HepG2 (cell line): ENCODE results near the gene PTPN20. TPM values are rescaled to one million over a fixed set of nuclear protein-coding genes. Genes with fewer than 3 reads are reported as not detected.

Source experiments
- ATAC-seq: fragments of 200-7000 bp; cut with Tn5 transposase; 3 replicates; pipeline ENCODE4 v1.9.1; 2020; ENCODE audit warnings: mild to moderate bottlenecking, moderate library complexity
- BruUV-seq: library from RNA; stranded (reverse); fragments of 400-500 nt; replicated peaks from 2 replicates; lab custom pipeline; 2021; lab: Mats Ljungman, UMichigan
- CTCF ChIA-PET: fragments of 300-600 bp; formaldehyde crosslinking; extraction: SDS; loops from one replicate; lab custom pipeline; 2021; ENCODE audit warnings: low total read pairs, inconsistent platforms, low intra/inter-chr PET ratio; lab: Yijun Ruan, JAX
- POLR2A ChIA-PET: fragments of 350-600 bp; sonication (Branson Sonifier 250); formaldehyde crosslinking; loops from one replicate; lab custom pipeline; 2020; ENCODE audit warnings: antibody characterized with exemption, inconsistent platforms; lab: Yijun Ruan, JAX
- DNase-seq: peaks from one replicate; pipeline ENCODE4 v3.0.0-alpha.2; 2015; ENCODE audit warnings: low spot score
- FAIRE-seq: peaks from 3 replicates; lab custom pipeline; 2011; peaks lifted over from hg19 to GRCh38; lab: Jason Lieb, UNC
- H2AFZ ChIP-seq: one replicate; pipeline ENCODE4 v1.6.1; 2011; ENCODE audit warnings: low read length, inconsistent platforms
- H3K27ac ChIP-seq: fragments of 300-600 bp; 3 replicates; pipeline ENCODE4 v1.8.0; 2011; ENCODE audit warnings: mixed run types, mild to moderate bottlenecking, mixed read lengths, low read length, inconsistent platforms; ENCODE audit not compliant: insufficient read depth; ENCODE audit errors: extremely low read length
- H3K27me3 ChIP-seq, 2 experiments: fragments of 200-600 bp in 1 of 2; 2 replicates in 1 of 2; 3 replicates in 1 of 2; pipeline versions ENCODE4 v1.6.0 to v1.8.0; 2011; ENCODE audit warnings: low read length in 2 of 2, mild to moderate bottlenecking in 2 of 2, moderate library complexity in 2 of 2, inconsistent platforms in 1 of 2; ENCODE audit not compliant: insufficient read depth in 2 of 2, control insufficient read depth in 1 of 2
- H3K36me3 ChIP-seq, 2 experiments: fragments of 200-600 bp in 1 of 2; replicated peaks in 1 of 2; 2 replicates in 1 of 2; 3 replicates in 1 of 2; pipeline versions ENCODE4 v1.5.1 to v1.8.0; 2011; ENCODE audit warnings: low read length in 2 of 2, inconsistent platforms in 1 of 2; ENCODE audit not compliant: insufficient read depth in 2 of 2, control insufficient read depth in 1 of 2
- H3K4me1 ChIP-seq: 2 replicates; pipeline ENCODE4 v1.5.1; 2012; ENCODE audit warnings: low read length, inconsistent platforms; ENCODE audit not compliant: insufficient read depth
- H3K4me2 ChIP-seq: 2 replicates; pipeline ENCODE4 v1.6.0; 2011; ENCODE audit warnings: low read depth, low read length, inconsistent platforms
- H3K4me3 ChIP-seq, 3 experiments: fragments of 200-600 bp in 1 of 3; sonication (generic), shearing (Covaris generic) in 1 of 3; replicated peaks in 1 of 3; 2 replicates each; pipeline ENCODE4 v1.5.1; 2011 to 2016; ENCODE audit warnings: low read length in 3 of 3, inconsistent platforms in 2 of 3, low read depth in 2 of 3, mild to moderate bottlenecking in 2 of 3, control low read depth in 1 of 3, mixed read lengths in 1 of 3; ENCODE audit not compliant: insufficient read depth in 1 of 3
- H3K79me2 ChIP-seq: one replicate; pipeline ENCODE4 v1.6.1; 2011; ENCODE audit warnings: low read length, inconsistent platforms; ENCODE audit not compliant: insufficient read depth
- H3K9ac ChIP-seq: 2 replicates; pipeline ENCODE4 v1.6.0; 2011; ENCODE audit warnings: mild to moderate bottlenecking, low read depth, low read length, inconsistent platforms; ENCODE audit not compliant: insufficient read depth
- H3K9me3 ChIP-seq: 2 replicates; pipeline ENCODE4 v1.5.1; 2012; ENCODE audit warnings: mild to moderate bottlenecking, low read length
- H4K20me1 ChIP-seq: 2 replicates; pipeline ENCODE4 v1.6.0; 2011; ENCODE audit warnings: inconsistent platforms, mild to moderate bottlenecking, low read length, moderate library complexity; ENCODE audit not compliant: insufficient read depth
- CENPT ChIP-seq: sonication (generic); formaldehyde crosslinking; IDR thresholded peaks from 2 replicates; pipeline ENCODE4 v1.8.0; 2022; ENCODE audit warnings: low read depth, mild to moderate bottlenecking, moderate library complexity, missing genetic modification reagents
- GFI1 ChIP-seq: sonication (generic); formaldehyde crosslinking; IDR thresholded peaks from 2 replicates; pipeline ENCODE4 v1.5.0; 2020; ENCODE audit warnings: missing genetic modification reagents, mild to moderate bottlenecking, borderline replicate concordance
- ISX ChIP-seq: sonication (generic); formaldehyde crosslinking; conservative IDR thresholded peaks from 2 replicates; pipeline ENCODE4 v1.5.0; 2020; ENCODE audit warnings: missing genetic modification reagents
- MED1 ChIP-seq: sonication (generic); formaldehyde crosslinking; IDR thresholded peaks from 2 replicates; pipeline ENCODE4 v1.4.0; 2020; ENCODE audit warnings: missing genetic modification reagents
- MTF2 ChIP-seq: sonication (generic); formaldehyde crosslinking; IDR thresholded peaks from 2 replicates; pipeline ENCODE4 v1.5.0; 2020; ENCODE audit warnings: missing genetic modification reagents, borderline replicate concordance
- NRL ChIP-seq: sonication (generic); formaldehyde crosslinking; IDR thresholded peaks from 2 replicates; pipeline ENCODE4 v1.5.0; 2020; ENCODE audit warnings: missing genetic modification reagents, mild to moderate bottlenecking, moderate library complexity, borderline replicate concordance
- PRDM4 ChIP-seq: sonication (generic); formaldehyde crosslinking; IDR thresholded peaks from 2 replicates; pipeline ENCODE4 v1.9.0; 2021; ENCODE audit warnings: missing genetic modification reagents, borderline replicate concordance
- TCF12 ChIP-seq, 2 experiments: fragments of 450-650 bp in 1 of 2; sonication (generic) in 1 of 2; formaldehyde crosslinking in 1 of 2; IDR thresholded peaks; 2 replicates each; pipeline versions ENCODE4 v1.6.1 to v1.8.0; 2017 to 2022; ENCODE audit warnings: antibody characterized with exemption in 1 of 2, mild to moderate bottlenecking in 1 of 2, missing genetic modification reagents in 1 of 2, moderate library complexity in 1 of 2
- ZNF343 ChIP-seq: sonication (generic); formaldehyde crosslinking; IDR thresholded peaks from 2 replicates; pipeline ENCODE4 v1.4.0; 2020; ENCODE audit warnings: mild to moderate bottlenecking, missing genetic modification reagents
- ZNF496 ChIP-seq: sonication (generic); formaldehyde crosslinking; IDR thresholded peaks from 2 replicates; pipeline ENCODE4 v1.8.1; 2023; ENCODE audit warnings: mild to moderate bottlenecking, moderate library complexity, missing genetic modification reagents; ENCODE audit not compliant: insufficient replicate concordance
- ZNF629 ChIP-seq: sonication (generic); formaldehyde crosslinking; conservative IDR thresholded peaks from 2 replicates; pipeline ENCODE4 v1.5.0; 2020; ENCODE audit warnings: missing genetic modification reagents
- ZNF83 ChIP-seq: sonication (generic); formaldehyde crosslinking; IDR thresholded peaks from 2 replicates; pipeline ENCODE4 v1.4.0; 2020; ENCODE audit warnings: missing genetic modification reagents, mild to moderate bottlenecking, borderline replicate concordance
- WGBS: methylation state at CpG from one replicate; pipeline ENCODE4 v1.1.6; 2017; ENCODE audit warnings: low lambda C conversion rate; 5-methylcytosine and 5-hydroxymethylcytosine counted together
- in situ Hi-C: cut with HindIII; loops from 2 replicates; pipeline ENCODE4 v1.10.0; 2017; ENCODE audit warnings: low pct_unique_long_range_greater_than_20kb; ENCODE audit not compliant: extremely low pct_ligation_motif_present
- intact Hi-C: fragments of 100-400 bp; cut with micrococcal nuclease; formaldehyde crosslinking; loops from one replicate; pipeline ENCODE4 v1.10.0; 2022; ENCODE audit not compliant: unreplicated experiment
- polyA plus RNA-seq, 8 experiments: library from polyadenylated mRNA; depleted of rRNA in 3 of 8; stranded (reverse) in 7 of 8; unstranded in 1 of 8; fragments of >200 nt; fragmentation: Illumina TruSeq in 4 of 8; extraction: Trizol in 4 of 8; gene quantifications; 2 replicates each; pipeline versions ENCODE4 v1.2.1 to v1.2.3, GENCODE V29; 2011 to 2016; ENCODE audit warnings: low read depth in 4 of 8, missing spikeins in 1 of 8, mixed read lengths in 1 of 8; ENCODE audit not compliant: insufficient read depth in 1 of 8
- total RNA-seq, 5 experiments: library from RNA; depleted of rRNA; stranded (reverse); fragments of >200 nt; fragmentation: Illumina TruSeq; extraction: Trizol; gene quantifications; 2 replicates each; pipeline ENCODE4 v1.2.3, GENCODE V29; 2016; ENCODE audit warnings: low read depth in 1 of 5
- TF ChIP-seq, protein P1 (sequence below): IDR thresholded peaks from 2 replicates; pipeline ENCODE4 v1.6.1; 2016; ENCODE audit warnings: low read depth, missing genetic modification reagents, missing compliant biosample characterization
- TF ChIP-seq, protein P2 (sequence below): IDR thresholded peaks from 2 replicates; pipeline ENCODE4 v1.6.1; 2018; ENCODE audit warnings: missing genetic modification reagents
- TF ChIP-seq, protein P3 (sequence below): sonication (generic); formaldehyde crosslinking; IDR thresholded peaks from 2 replicates; pipeline ENCODE4 v1.5.0; 2020; ENCODE audit warnings: missing genetic modification reagents

PTPN20 gene
- total and polyA plus RNA-seq, 2 of the 13 experiments (the other 11 are each of a cell fraction or from before 2014, with no cell fraction given): not detected

- CTCF ChIA-PET: no interaction called here
- TF ChIP-seq, protein P1, sequence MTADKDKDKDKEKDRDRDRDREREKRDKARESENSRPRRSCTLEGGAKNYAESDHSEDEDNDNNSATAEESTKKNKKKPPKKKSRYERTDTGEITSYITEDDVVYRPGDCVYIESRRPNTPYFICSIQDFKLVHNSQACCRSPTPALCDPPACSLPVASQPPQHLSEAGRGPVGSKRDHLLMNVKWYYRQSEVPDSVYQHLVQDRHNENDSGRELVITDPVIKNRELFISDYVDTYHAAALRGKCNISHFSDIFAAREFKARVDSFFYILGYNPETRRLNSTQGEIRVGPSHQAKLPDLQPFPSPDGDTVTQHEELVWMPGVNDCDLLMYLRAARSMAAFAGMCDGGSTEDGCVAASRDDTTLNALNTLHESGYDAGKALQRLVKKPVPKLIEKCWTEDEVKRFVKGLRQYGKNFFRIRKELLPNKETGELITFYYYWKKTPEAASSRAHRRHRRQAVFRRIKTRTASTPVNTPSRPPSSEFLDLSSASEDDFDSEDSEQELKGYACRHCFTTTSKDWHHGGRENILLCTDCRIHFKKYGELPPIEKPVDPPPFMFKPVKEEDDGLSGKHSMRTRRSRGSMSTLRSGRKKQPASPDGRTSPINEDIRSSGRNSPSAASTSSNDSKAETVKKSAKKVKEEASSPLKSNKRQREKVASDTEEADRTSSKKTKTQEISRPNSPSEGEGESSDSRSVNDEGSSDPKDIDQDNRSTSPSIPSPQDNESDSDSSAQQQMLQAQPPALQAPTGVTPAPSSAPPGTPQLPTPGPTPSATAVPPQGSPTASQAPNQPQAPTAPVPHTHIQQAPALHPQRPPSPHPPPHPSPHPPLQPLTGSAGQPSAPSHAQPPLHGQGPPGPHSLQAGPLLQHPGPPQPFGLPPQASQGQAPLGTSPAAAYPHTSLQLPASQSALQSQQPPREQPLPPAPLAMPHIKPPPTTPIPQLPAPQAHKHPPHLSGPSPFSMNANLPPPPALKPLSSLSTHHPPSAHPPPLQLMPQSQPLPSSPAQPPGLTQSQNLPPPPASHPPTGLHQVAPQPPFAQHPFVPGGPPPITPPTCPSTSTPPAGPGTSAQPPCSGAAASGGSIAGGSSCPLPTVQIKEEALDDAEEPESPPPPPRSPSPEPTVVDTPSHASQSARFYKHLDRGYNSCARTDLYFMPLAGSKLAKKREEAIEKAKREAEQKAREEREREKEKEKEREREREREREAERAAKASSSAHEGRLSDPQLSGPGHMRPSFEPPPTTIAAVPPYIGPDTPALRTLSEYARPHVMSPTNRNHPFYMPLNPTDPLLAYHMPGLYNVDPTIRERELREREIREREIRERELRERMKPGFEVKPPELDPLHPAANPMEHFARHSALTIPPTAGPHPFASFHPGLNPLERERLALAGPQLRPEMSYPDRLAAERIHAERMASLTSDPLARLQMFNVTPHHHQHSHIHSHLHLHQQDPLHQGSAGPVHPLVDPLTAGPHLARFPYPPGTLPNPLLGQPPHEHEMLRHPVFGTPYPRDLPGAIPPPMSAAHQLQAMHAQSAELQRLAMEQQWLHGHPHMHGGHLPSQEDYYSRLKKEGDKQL (CRISPR knock-in tag): no peak
- TF ChIP-seq ZNF496: no peak
- TF ChIP-seq, protein P2, sequence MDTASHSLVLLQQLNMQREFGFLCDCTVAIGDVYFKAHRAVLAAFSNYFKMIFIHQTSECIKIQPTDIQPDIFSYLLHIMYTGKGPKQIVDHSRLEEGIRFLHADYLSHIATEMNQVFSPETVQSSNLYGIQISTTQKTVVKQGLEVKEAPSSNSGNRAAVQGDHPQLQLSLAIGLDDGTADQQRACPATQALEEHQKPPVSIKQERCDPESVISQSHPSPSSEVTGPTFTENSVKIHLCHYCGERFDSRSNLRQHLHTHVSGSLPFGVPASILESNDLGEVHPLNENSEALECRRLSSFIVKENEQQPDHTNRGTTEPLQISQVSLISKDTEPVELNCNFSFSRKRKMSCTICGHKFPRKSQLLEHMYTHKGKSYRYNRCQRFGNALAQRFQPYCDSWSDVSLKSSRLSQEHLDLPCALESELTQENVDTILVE: no peak
- TF ChIP-seq ZNF83: no peak
- no peak for TF ChIP-seq ISX
- TF ChIP-seq ZNF343 (CRISPR knock-in tag): no peak
- TF ChIP-seq MTF2 (CRISPR knock-in tag): no peak
- no peak for TF ChIP-seq NRL (CRISPR knock-in tag)
- TF ChIP-seq CENPT (CRISPR knock-in tag): no peak
- TF ChIP-seq, protein P3, sequence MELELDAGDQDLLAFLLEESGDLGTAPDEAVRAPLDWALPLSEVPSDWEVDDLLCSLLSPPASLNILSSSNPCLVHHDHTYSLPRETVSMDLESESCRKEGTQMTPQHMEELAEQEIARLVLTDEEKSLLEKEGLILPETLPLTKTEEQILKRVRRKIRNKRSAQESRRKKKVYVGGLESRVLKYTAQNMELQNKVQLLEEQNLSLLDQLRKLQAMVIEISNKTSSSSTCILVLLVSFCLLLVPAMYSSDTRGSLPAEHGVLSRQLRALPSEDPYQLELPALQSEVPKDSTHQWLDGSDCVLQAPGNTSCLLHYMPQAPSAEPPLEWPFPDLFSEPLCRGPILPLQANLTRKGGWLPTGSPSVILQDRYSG (CRISPR knock-in tag): no peak
- no peak for TF ChIP-seq TCF12 (IDR thresholded peaks at IDR 0.05)
- TF ChIP-seq TCF12 (CRISPR knock-in tag; IDR thresholded peaks at IDR 0.05): no peak
- no peak for TF ChIP-seq GFI1 (CRISPR knock-in tag)
- no peak for TF ChIP-seq MED1 (CRISPR knock-in tag)
- TF ChIP-seq PRDM4 (CRISPR knock-in tag): no peak
- no peak for TF ChIP-seq ZNF629
Observed at GRCh38 chr10:47033081-47033480, 121.9 kb downstream of the PTPN20 start.

More at GRCh38 chr10:47033081-47033480, 121.9 kb downstream of the PTPN20 start:
- Histone ChIP-seq H3K4me2 (no peak overlapping the region), H2AFZ (no peak overlapping the region), H4K20me1 (no peaks in the 10 kb centered on the region), H3K27me3 (peaks cover 2 to 14% of the 10 kb centered on the region in 2 experiments; a peak in 3 of 5 replicates), H3K27ac (no peak overlapping the region), H3K4me3 (no peak overlapping the region), H3K36me3 (no peaks in the 10 kb centered on the region), H3K79me2 (no peaks in the 10 kb centered on the region), H3K4me1 (no peaks in the 10 kb centered on the region), H3K9ac (no peak overlapping the region), H3K9me3 (no peaks in the 10 kb centered on the region)
- no TSS peak for BruUV-seq
- FAIRE-seq: no peak
- 18% methylated on average over 5 of the region's 5 CpGs for WGBS
- in situ Hi-C loops (no loop called here), intact Hi-C loops (no loop called here)
- DNase-seq: no peak
- ATAC-seq: no peak
- POLR2A ChIA-PET: no interaction called here
